ENCODE measurements around the gene DYNC1H1.
A peak's percentile ranks its signal among the peaks of the same experiment; 100 is the strongest.
"Not testable (repeated sequence)": the region's sequence is repeated elsewhere in the genome, so short reads cannot be mapped to it uniquely, and the experiment has no call there.

DYNC1H1 gene

GRCh38 chr14:102074415-102074964, 110.1 kb downstream of the DYNC1H1 start:
- no peak for DNase-seq

DNA sequence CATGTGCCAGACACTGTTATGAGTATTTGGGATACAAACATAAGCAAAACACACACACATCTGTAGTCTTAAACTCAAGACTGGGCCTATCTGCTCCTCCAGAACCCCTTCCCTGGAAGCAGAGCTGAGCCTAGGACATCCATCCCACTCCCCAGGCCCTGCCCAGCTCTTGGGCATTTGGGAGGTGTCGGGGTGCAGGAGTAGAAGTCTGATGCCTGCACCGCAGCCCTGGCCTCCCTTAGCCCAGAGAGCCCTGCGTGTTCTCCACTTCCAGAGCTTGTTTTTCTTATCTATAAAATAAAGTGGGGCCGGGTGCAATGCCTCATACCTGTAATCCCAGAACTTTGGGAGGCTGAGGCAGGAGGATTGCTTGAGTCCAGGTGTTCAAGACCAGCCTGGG, 110.8 kb downstream of the DYNC1H1 start:
- DNase-seq, result no peak

DNA sequence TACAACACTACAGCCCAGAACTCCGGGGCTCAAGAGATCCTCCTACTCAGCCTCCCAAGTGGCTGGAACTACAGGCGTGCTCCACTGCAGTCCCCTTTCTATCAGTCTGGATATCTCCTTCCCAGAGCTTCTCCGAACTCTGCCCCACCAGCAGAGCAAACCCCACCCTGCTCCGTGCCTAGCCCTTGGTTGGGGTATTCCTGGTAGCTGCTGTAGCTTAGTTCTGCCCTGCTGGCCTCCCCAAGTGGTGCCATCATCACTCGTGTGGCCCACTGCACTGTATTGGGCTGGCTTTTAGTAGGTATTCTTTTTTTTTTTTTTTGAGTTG, 113.0 kb downstream of the DYNC1H1 start:
- no peak for DNase-seq

DNA sequence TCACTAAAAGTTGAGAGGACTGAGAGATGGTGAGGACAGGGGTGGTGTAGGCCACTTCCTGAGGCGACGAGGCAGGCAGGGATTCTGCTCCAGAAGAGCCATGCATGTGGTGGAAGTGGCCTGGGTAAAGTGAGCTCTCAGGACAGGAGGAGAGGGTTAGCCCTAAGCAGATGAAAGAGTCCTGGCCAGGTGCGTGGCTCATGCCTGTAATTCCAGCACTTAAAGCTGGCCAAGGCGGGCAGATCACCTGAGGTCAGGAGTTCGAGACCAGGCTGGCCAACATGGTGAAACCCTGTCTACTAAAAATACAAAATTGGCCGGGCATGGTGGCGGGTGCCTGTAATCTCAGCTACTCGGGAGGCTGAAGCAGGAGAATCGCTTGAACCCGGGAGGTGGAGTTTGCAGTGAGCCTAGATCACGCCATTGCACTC, 114.0 kb downstream of the DYNC1H1 start:
- DNase-seq, result not testable (repeated sequence)

DNA sequence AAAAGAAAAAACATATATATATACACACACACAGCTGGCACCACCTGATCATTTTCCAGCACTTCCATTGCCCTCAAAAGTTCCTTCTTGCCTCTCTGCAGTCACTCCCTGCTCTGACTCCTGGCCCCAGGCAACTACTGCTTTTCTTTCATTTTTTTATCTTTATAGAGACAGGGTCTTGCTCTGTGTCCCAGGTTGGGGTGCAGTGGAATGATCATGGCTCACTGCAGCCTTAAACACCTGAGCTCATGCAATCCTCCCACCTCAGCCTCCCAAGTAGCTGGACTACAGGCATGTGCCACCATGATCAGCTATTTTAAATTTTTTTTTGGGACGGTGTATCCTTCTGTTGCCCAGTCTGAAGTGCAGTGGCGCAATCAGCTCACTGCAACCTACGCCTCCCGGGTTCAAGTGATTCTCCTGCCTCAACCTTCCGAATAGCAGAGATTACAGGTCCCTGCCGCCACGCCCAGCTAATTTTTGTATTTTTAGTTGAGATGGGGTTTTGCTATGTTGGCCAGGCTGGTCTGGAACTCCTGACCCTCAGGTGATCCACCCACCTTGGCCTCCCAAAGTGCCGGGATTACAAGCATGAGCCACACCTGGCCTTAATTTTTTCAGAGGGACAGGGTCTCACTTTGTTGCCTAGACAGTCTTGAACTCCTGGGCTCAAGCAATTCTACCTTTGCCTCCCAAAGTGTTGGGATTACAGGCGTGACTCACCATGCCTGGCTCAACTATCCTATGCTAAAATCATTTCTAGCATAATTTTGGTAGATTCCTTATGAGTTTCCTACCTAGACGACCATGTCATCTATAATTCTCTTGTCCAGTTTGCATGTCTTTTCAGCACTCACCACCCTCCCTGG, 114.7 kb downstream of the DYNC1H1 start:
- DNase-seq, result no peak

DNA sequence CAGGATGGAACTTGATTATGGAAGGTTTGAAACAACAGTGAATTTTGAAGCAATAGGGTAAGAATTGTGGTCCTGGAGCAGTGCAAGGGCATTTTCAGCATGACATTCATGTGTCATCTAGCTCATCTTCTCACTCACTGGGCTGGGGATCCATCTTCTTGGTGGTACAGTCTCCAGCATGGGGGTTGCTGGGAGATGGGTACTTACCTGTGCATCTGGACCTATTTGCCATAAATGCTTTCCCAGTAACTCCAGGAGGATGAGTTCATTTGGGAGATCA, 115.3 kb downstream of the DYNC1H1 start:
- DNase-seq, result no peak

DNA sequence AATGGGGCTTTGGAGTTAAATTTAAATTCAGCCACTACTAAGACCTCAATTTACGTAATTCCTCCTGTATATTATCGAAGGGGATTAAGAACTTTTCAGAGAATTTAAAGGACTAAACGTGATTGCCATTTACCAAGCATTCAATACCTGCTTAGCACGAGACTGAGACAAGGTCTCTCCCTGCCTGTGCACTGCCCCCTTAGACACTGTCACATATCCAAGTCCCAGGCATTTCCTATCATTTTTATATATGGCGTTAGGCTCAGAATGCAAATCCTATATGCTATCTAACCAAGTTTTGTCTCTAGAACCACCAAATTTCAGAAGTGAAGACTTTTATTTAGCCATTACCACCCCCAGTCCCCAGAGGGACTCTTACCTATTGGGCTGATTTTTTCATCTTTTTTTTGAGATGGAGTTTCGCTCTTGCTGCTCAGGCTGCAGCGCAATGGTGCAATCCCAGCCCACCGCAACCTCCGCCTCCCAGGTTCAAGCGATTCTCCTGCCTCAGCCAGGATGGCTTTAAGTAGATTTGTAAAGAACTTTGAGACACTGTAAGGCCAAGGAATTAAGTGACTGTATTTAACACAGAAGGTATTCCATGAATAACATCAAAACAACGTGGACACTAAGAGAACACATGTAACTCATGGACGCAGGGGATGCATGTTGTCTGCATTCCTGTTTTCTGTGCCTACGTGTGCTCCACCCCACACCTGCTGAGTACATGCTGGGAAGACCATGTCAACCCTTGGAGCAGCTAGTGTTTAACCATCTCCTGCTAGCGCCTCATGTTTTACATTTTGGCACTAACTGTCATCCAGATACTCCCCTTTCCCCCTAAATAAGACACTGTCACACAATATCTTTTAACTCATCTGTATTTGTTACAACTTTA, 116.1 kb downstream of the DYNC1H1 start:
- no peak for DNase-seq

DNA sequence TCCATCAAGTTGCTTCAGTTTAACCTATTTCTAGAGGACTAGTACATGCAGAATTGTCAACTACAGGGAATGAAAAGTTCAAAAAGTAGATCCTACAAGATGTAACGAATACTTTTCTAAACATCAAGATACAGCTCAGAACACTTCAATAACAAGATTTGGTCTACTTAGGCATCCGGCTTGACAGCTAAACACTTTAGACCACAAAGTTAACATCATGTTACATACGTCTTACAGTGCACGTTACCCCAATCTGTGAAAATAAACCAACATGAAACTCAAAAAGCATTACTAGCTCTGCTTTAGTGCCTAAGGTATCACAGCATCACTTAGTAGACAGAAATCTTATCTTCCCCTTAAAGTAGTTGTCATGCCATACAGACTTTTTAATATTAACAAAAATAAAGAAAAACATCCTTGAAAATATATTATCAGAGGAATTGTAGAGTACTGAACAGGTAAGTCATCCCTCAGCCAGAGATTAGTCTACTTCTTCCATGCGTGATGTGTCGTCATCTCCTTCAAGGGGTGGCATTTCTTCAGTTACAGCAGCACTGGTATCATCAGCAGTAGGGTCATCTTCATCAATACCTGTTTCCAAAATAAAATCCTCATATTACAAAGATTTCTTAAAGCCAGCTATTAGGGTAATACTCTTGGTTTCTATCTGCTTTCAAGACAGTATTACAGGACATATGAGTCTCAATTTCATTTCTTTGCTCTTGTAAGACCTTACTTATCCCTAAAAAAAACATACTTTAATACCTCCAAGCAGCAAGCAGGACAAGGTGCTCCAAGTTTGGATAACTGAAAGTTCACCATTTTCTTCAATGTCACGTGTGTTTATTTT, 117.1 kb downstream of the DYNC1H1 start:
- no peak for DNase-seq

DNA sequence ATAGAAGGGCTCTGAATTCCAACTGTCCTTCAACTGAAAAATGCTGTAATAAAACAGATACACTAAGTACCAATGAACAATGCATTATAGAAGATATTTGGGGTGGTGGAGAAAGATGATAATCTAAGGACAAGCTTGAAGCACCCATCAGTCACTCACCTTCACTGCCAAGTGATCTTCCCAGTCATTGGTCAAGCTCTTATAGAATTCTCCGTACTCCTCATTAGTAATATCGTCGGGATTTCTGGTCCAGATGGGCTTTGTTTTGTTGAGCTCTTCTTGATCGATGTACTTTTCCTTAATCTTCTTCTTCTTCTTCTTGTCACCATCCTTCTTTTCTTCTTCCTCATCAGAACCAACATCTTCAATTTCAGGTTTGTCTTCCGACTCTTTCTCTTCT, 120.1 kb downstream of the DYNC1H1 start:
- not testable (repeated sequence) for DNase-seq

DNA sequence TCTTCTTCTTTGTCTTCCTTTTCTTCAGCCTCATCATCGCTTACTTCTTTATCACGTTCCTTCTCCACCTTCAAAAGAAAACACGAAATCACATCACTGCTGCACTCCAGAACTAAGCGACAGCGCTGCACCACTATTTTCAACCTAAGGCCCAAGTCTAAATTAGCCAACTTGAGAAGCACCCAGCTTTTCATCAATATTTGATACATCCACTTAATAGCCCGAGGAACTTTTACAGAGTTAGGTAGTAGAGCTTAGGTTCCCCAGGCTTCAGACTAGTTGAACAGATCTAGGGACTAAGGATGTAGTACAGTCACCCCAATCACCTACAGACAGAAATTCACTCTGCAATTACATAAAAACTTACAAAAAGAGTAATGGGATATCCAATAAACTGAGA, 120.6 kb downstream of the DYNC1H1 start:
- DNase-seq, result no peak

DNA sequence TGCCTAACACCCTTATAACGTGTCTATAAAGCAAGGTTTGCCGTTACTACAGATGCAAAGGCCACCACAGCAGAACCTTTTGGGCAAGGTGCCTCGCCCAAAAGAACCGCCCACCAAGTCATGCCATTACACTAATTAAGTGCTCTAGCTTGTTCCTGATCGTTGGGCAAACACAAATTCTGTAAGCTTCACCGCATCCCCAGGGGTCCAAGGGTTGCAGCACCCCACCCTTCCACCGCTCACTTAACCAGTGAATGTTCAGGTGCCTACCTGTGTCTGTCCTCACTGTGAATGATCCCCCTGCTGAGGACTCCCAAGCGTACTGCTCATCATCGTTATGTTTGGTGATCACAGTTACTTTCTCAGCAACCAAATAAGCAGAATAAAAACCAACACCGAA, 121.1 kb downstream of the DYNC1H1 start:
- no peak for DNase-seq

- DNase-seq, result peak; percentile 29
Observed at GRCh38 chr14:102085948-102086708, 121.8 kb downstream of the DYNC1H1 start.

DNA sequence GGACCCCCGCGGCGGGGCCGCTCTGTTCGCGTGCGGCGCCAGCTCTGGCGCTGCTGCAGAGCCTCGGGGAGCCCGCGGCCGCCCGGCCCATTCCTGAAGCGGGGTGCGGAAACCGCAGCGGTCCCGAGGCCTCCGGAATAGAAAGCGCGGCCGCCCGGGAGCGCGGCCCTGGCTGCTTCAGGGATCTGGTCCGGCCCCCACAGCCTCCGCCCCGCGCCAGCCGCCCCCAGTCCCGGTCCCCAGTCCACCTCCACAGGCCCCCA, 122.3 kb downstream of the DYNC1H1 start:
- DNase-seq, result no peak

DNA sequence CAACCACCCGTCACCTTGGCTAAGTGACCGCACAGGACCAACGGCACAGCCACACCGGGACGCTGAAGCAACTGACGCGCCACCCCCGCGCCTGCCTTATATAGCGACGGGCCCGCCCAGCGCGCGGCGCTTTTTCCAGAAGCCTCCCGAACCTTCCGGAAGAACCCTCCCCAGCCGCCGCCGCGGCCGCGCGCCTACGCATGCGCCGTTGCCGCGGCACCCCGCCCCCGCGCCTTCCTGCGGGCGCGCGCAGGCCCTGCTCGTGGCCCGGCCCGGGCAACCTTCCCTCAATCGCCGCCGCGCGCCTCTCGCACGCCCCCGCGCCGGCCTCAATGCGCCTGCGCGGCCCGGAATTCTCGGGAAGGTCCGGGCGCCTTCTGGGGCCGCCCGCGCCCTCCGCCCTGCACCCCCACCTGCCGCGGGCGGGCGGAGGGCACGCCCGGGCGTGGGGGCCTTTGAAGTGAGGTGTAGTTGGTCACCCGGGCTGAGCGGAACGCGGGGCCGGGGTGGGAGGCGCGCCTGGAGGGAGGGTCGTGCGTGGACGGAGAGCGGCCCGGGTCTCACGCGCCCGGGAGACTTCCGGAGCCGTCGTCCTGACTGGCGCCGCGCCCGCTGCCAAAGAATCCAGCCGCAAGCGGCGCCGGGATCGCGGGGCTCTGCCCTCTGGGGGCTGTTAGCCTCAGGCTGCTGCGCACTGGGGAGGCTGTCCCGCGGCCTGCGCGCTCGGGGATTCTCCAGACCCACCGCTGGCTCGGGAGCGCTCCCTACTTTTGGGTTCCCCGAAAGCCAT, 122.8 kb downstream of the DYNC1H1 start, which contains the start of gene HSP90AA1:
Gene HSP90AA1 (minus strand): TSS at position 73 of the 790 bp plus-strand sequence. CDS start 666 bp downstream, outside the sequence.
- peak; percentile 90 for DNase-seq

DNA sequence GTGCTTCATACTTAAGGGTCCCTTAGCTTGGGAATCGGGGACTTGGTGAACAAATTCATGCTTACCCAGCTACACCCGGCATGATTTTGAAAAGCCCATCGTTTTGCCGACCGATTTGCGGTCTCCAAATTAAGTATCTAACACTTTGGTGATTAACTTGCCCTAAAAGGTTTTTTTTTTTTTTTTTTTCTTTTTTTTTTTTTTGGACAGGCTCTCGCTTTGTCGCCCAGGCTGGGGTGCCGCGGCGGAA, 123.3 kb downstream of the DYNC1H1 start:
- DNase-seq, result no peak

- no peak for DNase-seq
Observed at GRCh38 chr14:102088012-102088792, 123.8 kb downstream of the DYNC1H1 start.

DNA sequence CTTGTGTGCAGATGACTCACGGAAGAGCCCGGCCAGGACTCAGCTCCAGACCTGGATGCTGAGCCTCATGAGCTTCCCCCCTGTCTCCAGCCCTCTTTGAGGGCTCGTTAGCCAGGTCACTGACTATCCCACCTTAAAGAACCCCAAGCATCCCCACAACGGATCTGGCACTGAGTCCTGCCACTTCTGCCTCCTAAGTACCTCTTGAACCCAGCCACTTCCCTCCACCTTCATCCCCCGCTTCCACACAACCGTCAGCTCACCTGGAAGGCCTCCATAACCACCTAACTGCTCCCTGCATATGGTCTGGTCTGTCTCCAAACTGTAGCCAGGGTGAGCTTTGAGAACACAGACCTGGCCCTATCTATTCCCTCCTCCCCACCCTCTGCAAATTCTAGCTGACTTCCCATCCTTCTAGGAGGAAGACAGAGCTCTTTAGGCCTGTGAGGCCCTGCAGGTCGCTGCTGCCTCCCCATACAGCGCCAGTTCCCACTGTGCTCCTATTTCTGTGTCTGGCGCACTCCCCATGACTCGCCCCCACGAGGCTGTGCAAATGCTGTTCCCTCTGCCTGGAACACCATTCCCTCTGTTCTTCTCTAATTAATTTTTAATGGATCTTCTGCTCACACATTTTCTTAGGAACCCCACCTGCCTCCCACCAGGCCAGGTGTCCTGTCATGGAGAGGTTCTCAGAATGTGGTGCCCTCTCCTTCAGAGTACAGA, 125.4 kb downstream of the DYNC1H1 start:
- no peak for DNase-seq

DNA sequence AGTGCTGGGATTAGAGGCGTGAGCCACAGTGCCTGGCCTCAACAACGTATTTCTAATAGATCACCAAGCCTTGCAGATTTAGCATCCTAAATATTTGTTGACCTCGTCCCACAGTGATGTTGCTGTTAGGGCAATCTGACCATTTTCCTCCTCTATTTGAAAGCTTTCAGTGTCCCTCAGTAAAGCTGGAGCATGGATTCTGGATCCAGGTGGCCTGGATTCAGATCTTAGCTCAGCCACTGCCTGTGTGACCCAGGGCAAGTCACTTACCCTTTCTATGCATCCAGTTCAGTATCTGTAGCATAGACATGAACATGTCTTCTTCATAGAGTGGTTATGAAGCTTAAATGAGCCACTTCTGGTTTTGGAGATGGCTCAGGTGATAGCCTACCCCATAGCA, 126.3 kb downstream of the DYNC1H1 start:
- no peak for DNase-seq

GRCh38 chr14:102092806-102093205, 128.4 kb downstream of the DYNC1H1 start:
- DNase-seq, result no peak

DNA sequence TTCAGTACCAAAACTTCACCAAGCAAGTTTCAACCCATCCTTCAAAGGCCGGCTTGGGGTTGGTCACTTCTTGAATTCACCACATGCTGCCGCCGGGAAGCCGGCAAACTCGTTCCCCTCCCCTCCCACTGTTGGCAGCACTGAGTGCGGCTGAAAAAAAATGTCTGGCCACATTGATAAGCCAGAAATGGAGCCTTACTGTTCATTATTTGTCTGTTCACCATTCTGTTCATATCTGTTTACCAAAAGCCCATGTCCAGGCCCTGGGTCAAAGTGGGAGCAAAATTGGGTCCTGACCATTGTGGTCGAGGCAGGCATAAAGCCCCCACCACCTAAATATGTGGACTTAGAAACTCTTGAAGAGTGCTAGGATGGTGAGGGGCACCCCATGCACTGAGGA, 129.7 kb downstream of the DYNC1H1 start:
- DNase-seq, result no peak
